ENCODE measurements around the gene ZBTB25.
A peak's percentile ranks its signal among the peaks of the same experiment; 100 is the strongest.

The ZBTB25 gene

GRCh38 chr14:64410084-64410774, 93.4 kb downstream of the ZBTB25 start:
- H3K27ac ChIP-seq = peak overlapping the region; percentile 21 to 63
- DNase-seq (ENCODE audit: low spot score) = no peak
- H3K4me3 ChIP-seq = no peak overlapping the region
- TF ChIP-seq CTCF (IDR thresholded peaks at IDR 0.05) = no peak

- TF ChIP-seq CTCF (IDR thresholded peaks at IDR 0.05) = no peak
- no peak for DNase-seq (ENCODE audit: low spot score)
- H3K27ac ChIP-seq = peak overlapping the region; percentile 21 to 63
- H3K4me3 ChIP-seq = peak overlapping the region; percentile 11
Observed at GRCh38 chr14:64409126-64409920, 94.3 kb downstream of the ZBTB25 start.

GRCh38 chr14:64407329-64407728, 96.3 kb downstream of the ZBTB25 start:
- no peak for TF ChIP-seq CTCF (IDR thresholded peaks at IDR 0.05)
- H3K27ac ChIP-seq = no peak overlapping the region
- DNase-seq (ENCODE audit: low spot score) = no peak
- H3K4me3 ChIP-seq = no peak overlapping the region

GRCh38 chr14:64405295-64405694, 98.3 kb downstream of the ZBTB25 start:
- DNase-seq (ENCODE audit: low spot score) = no peak
- Histone ChIP-seq H3K27ac (no peak overlapping the region), H3K4me3 (no peak overlapping the region)
- no peak for TF ChIP-seq CTCF (IDR thresholded peaks at IDR 0.05)

- DNase-seq (ENCODE audit: low spot score) = no peak
- Histone ChIP-seq H3K4me3 (no peak overlapping the region), H3K27ac (no peak overlapping the region)
- no peak for TF ChIP-seq CTCF (IDR thresholded peaks at IDR 0.05)
Observed at GRCh38 chr14:64401949-64402348, 101.7 kb downstream of the ZBTB25 start.

- Histone ChIP-seq H3K27ac (no peak overlapping the region), H3K4me3 (no peak overlapping the region)
- TF ChIP-seq CTCF (IDR thresholded peaks at IDR 0.05) = no peak
- DNase-seq (ENCODE audit: low spot score) = no peak
Observed at GRCh38 chr14:64400829-64401459, 102.7 kb downstream of the ZBTB25 start.

Measured in coronary artery (tissue), 2 donors.